Measurements from ENCODE around the gene GDF11.

- TF ChIP-seq POLR2AphosphoS5 (IDR thresholded peaks at IDR 0.05), result no peak
- no peak for TF ChIP-seq CTCF (IDR thresholded peaks at IDR 0.05 in 8 of 11, conservative IDR thresholded peaks at IDR 0.05 in 3 of 11)
- no peak for TF ChIP-seq POLR2A (IDR thresholded peaks at IDR 0.05)
Observed at GRCh38 chr12:55697686-55698085, 45.2 kb upstream of the GDF11 start.

Measured in spleen (tissue), 7 donors.